H9 (cell line): ENCODE data around the gene AJUBA. TPM values are rescaled to one million over a fixed set of nuclear protein-coding genes. Genes with fewer than 3 reads are reported as not detected.

ENCODE experiments used
- DNase-seq: peaks from one replicate; pipeline ENCODE4 v3.0.0-alpha.2; 2017
- H2AFZ ChIP-seq: one replicate; pipeline ENCODE4 v1.6.1; 2013; ENCODE audit warnings: mild to moderate bottlenecking, low read length, control low read depth, moderate library complexity
- H2AK5ac ChIP-seq: 2 replicates; pipeline ENCODE4 v1.6.1; 2013; ENCODE audit warnings: low read length, control low read depth, mixed read lengths; ENCODE audit not compliant: insufficient read length
- H2BK120ac ChIP-seq: one replicate; pipeline ENCODE4 v1.6.1; 2013; ENCODE audit warnings: low read depth, mild to moderate bottlenecking, low read length, control low read depth, inconsistent platforms; ENCODE audit not compliant: poor library complexity, severe bottlenecking
- H2BK12ac ChIP-seq: 2 replicates; pipeline ENCODE4 v1.6.1; 2013; ENCODE audit warnings: low read length, control low read depth, mixed read lengths, low read depth; ENCODE audit not compliant: insufficient read length
- H2BK15ac ChIP-seq: 2 replicates; pipeline ENCODE4 v1.6.1; 2013; ENCODE audit warnings: low read depth, low read length, control low read depth
- H2BK20ac ChIP-seq: one replicate; pipeline ENCODE4 v1.6.1; 2013; ENCODE audit warnings: low read depth, mild to moderate bottlenecking, low read length, control low read depth, inconsistent platforms; ENCODE audit not compliant: poor library complexity, severe bottlenecking
- H2BK5ac ChIP-seq: 2 replicates; pipeline ENCODE4 v1.6.1; 2013; ENCODE audit warnings: low read length, control low read depth, mixed read lengths; ENCODE audit not compliant: insufficient read length
- H3K14ac ChIP-seq: 2 replicates; pipeline ENCODE4 v1.6.1; 2013; ENCODE audit warnings: low read length, control low read depth; ENCODE audit not compliant: insufficient read depth
- H3K18ac ChIP-seq: 2 replicates; pipeline ENCODE4 v1.6.1; 2013; ENCODE audit warnings: low read depth, mild to moderate bottlenecking, mixed read lengths, low read length, control low read depth; ENCODE audit not compliant: insufficient read length
- H3K23ac ChIP-seq: 2 replicates; pipeline ENCODE4 v1.6.1; 2013; ENCODE audit warnings: low read length, control low read depth, mixed read lengths, low read depth; ENCODE audit not compliant: insufficient read length
- H3K23me2 ChIP-seq: 2 replicates; pipeline ENCODE4 v1.6.1; 2013; ENCODE audit warnings: low read depth, mild to moderate bottlenecking, mixed read lengths, low read length, control low read depth; ENCODE audit not compliant: insufficient read length, poor library complexity, severe bottlenecking
- H3K27ac ChIP-seq: 2 replicates; pipeline ENCODE4 v1.5.1; 2013; ENCODE audit warnings: low read length, control low read depth, mixed read lengths, low read depth; ENCODE audit not compliant: insufficient read length
- H3K27me3 ChIP-seq: 2 replicates; pipeline ENCODE4 v1.6.1; 2013; ENCODE audit warnings: low read length, control low read depth, inconsistent platforms; ENCODE audit not compliant: insufficient read depth
- H3K4ac ChIP-seq: 2 replicates; pipeline ENCODE4 v1.6.1; 2013; ENCODE audit warnings: low read depth, mild to moderate bottlenecking, control low read depth, inconsistent platforms, low read length, moderate library complexity
- H3K4me1 ChIP-seq: 2 replicates; pipeline ENCODE4 v1.6.1; 2013; ENCODE audit warnings: low read length, control low read depth, inconsistent platforms; ENCODE audit not compliant: insufficient read depth
- H3K4me2 ChIP-seq: 2 replicates; pipeline ENCODE4 v1.6.1; 2013; ENCODE audit warnings: low read length, control low read depth, mixed read lengths; ENCODE audit not compliant: insufficient read length, insufficient read depth
- H3K56ac ChIP-seq: 2 replicates; pipeline ENCODE4 v1.6.1; 2013; ENCODE audit warnings: low read depth, mild to moderate bottlenecking, mixed read lengths, low read length, control low read depth; ENCODE audit not compliant: insufficient read length
- H3K79me1 ChIP-seq: 2 replicates; pipeline ENCODE4 v1.6.1; 2013; ENCODE audit warnings: low read depth, mild to moderate bottlenecking, moderate library complexity, low read length, control low read depth, inconsistent platforms; ENCODE audit not compliant: insufficient read depth, poor library complexity, severe bottlenecking
- H3K79me2 ChIP-seq: 2 replicates; pipeline ENCODE4 v1.6.1; 2013; ENCODE audit warnings: low read length, control low read depth, inconsistent platforms; ENCODE audit not compliant: insufficient read depth
- H3K9ac ChIP-seq: 2 replicates; pipeline ENCODE4 v1.6.1; 2013; ENCODE audit warnings: low read length, control low read depth, mixed read lengths; ENCODE audit not compliant: insufficient read length; ENCODE audit errors: extremely low read depth
- H3K9me3 ChIP-seq: one replicate; pipeline ENCODE4 v1.6.1; 2013; ENCODE audit warnings: low read depth, low read length, inconsistent platforms; ENCODE audit not compliant: control insufficient read depth
- H3T11ph ChIP-seq: one replicate; pipeline ENCODE4 v1.6.1; 2013; ENCODE audit warnings: mild to moderate bottlenecking, low read length, control low read depth, inconsistent platforms
- H4K20me1 ChIP-seq: one replicate; pipeline ENCODE4 v1.6.1; 2013; ENCODE audit not compliant: control insufficient read depth, insufficient read length, insufficient read depth
- H4K5ac ChIP-seq: 2 replicates; pipeline ENCODE4 v1.6.1; 2013; ENCODE audit warnings: low read depth, mild to moderate bottlenecking, mixed read lengths, low read length, control low read depth; ENCODE audit not compliant: insufficient read length
- H4K8ac ChIP-seq: replicated peaks from 2 replicates; pipeline ENCODE4 v1.6.1; 2013; ENCODE audit warnings: low read length, control low read depth, mixed read lengths, low read depth; ENCODE audit not compliant: insufficient read length
- H4K91ac ChIP-seq: 2 replicates; pipeline ENCODE4 v1.6.1; 2013; ENCODE audit warnings: low read depth, mild to moderate bottlenecking, moderate library complexity, mixed read lengths, low read length, control low read depth; ENCODE audit not compliant: insufficient read length
- H3K27ac Mint-ChIP-seq, 3 experiments: 2 replicates in 2 of 3; 3 replicates in 1 of 3; pipeline ENCODE4 v1.8.0; 2020 to 2021; ENCODE audit warnings: mixed read lengths in 3 of 3, mild to moderate bottlenecking in 1 of 3, moderate library complexity in 1 of 3
- H3K27me3 Mint-ChIP-seq: 2 replicates; pipeline ENCODE4 v1.8.0; 2021; ENCODE audit warnings: low read depth, mild to moderate bottlenecking, moderate library complexity, mixed read lengths
- H3K36me3 Mint-ChIP-seq, 3 experiments: 2 replicates in 2 of 3; 3 replicates in 1 of 3; pipeline ENCODE4 v1.8.0; 2020 to 2021; ENCODE audit warnings: low read depth in 3 of 3, mixed read lengths in 3 of 3; ENCODE audit not compliant: insufficient read depth in 1 of 3
- H3K4me1 Mint-ChIP-seq, 2 experiments: 2 replicates each; pipeline ENCODE4 v1.8.0; 2020; ENCODE audit warnings: mixed read lengths in 2 of 2
- H3K4me3 Mint-ChIP-seq, 2 experiments: 2 replicates in 1 of 2; 3 replicates in 1 of 2; pipeline ENCODE4 v1.8.0; 2020 to 2021; ENCODE audit warnings: mild to moderate bottlenecking in 2 of 2, mixed read lengths in 2 of 2, moderate library complexity in 1 of 2
- H3K9me3 Mint-ChIP-seq, 2 experiments: 2 replicates in 1 of 2; 3 replicates in 1 of 2; pipeline ENCODE4 v1.8.0; 2020; ENCODE audit warnings: mild to moderate bottlenecking in 2 of 2, mixed read lengths in 2 of 2, moderate library complexity in 1 of 2
- WGBS: extraction: QIAGEN DNeasy Blood & Tissue Kit; methylation state at CpG from one replicate; pipeline ENCODE4 v1.1.7; 2013; ENCODE audit warnings: missing lambda C conversion rate, low lambda C conversion rate, mixed read lengths; ENCODE audit not compliant: insufficient read length; ENCODE audit errors: extremely low coverage; 5-methylcytosine and 5-hydroxymethylcytosine counted together
- total RNA-seq: library from RNA; stranded (reverse); gene quantifications from 2 replicates; pipeline ENCODE4 v1.2.1, GENCODE V29; 2021
- TF ChIP-seq, protein P1 (sequence below): fragments of 200-600 bp; sonication (generic); conservative IDR thresholded peaks from 3 replicates; pipeline ENCODE4 v1.8.0; 2021; ENCODE audit warnings: antibody characterized with exemption, mild to moderate bottlenecking

Gene AJUBA
- total RNA-seq, 1 experiment from 2014 or later = 44.9 TPM

GRCh38 chr14:23009939-23010726 lies 27.8 kb upstream of the AJUBA start, which contains the start of gene C14orf93:
TSS of gene C14orf93 (minus strand) at chr14:23010143. CDS start at chr14:22999023, 11,120 bp downstream.
- Histone ChIP-seq H2AFZ (peak within 1 kb of the TSS; percentile 71), H2BK15ac (no peak within 1 kb of the TSS), H3K9ac (peak within 1 kb of the TSS; percentile 25), H3K4me1 (peaks cover 5% of the 10 kb centered on the region; the same call in 1 of the 2 replicates), H4K8ac (no peak within 1 kb of the TSS), H4K20me1 (no peaks in the 10 kb centered on the region), H2BK20ac (no peak within 1 kb of the TSS), H2AK5ac (no peak within 1 kb of the TSS), H3K79me2 (no peaks in the 10 kb centered on the region), H3K4me2 (peak within 1 kb of the TSS; percentile 45), H3K27ac (no peak within 1 kb of the TSS), H3K23me2 (no peaks in the 10 kb centered on the region), H4K5ac (no peak within 1 kb of the TSS), H3K4ac (no peak within 1 kb of the TSS), H3K56ac (no peak within 1 kb of the TSS), H2BK120ac (no peak within 1 kb of the TSS), H3K79me1 (no peaks in the 10 kb centered on the region), H2BK12ac (no peak within 1 kb of the TSS), H3K9me3 (no peaks in the 10 kb centered on the region), H3K23ac (no peak within 1 kb of the TSS), H4K91ac (no peak within 1 kb of the TSS), H3K27me3 (no peaks in the 10 kb centered on the region), H3K14ac (no peak within 1 kb of the TSS), H2BK5ac (no peak within 1 kb of the TSS), H3K18ac (peak within 1 kb of the TSS; percentile 33), H3T11ph (no peak within 1 kb of the TSS)
- Mint-ChIP-seq H3K4me1 (peaks cover 17 to 34% of the 10 kb centered on the region in 2 experiments), H3K4me3 (peak within 1 kb of the TSS; percentile 63 to 76), H3K36me3 (peaks cover 0 to 9% (median 4%) of the 10 kb centered on the region in 3 experiments; a peak in 3 of 7 replicates), H3K27ac (peak within 1 kb of the TSS; percentile 72 to 89 (median 82); a peak in 6 of 7 replicates), H3K27me3 (no peaks in the 10 kb centered on the region), H3K9me3 (peaks cover 0 to 6% of the 10 kb centered on the region in 2 experiments; a peak in 3 of 5 replicates)
- TF ChIP-seq, protein P1, sequence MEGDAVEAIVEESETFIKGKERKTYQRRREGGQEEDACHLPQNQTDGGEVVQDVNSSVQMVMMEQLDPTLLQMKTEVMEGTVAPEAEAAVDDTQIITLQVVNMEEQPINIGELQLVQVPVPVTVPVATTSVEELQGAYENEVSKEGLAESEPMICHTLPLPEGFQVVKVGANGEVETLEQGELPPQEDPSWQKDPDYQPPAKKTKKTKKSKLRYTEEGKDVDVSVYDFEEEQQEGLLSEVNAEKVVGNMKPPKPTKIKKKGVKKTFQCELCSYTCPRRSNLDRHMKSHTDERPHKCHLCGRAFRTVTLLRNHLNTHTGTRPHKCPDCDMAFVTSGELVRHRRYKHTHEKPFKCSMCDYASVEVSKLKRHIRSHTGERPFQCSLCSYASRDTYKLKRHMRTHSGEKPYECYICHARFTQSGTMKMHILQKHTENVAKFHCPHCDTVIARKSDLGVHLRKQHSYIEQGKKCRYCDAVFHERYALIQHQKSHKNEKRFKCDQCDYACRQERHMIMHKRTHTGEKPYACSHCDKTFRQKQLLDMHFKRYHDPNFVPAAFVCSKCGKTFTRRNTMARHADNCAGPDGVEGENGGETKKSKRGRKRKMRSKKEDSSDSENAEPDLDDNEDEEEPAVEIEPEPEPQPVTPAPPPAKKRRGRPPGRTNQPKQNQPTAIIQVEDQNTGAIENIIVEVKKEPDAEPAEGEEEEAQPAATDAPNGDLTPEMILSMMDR = no peak
- no CpG with 5 or more reads among the region's 40 CpGs for WGBS
- DNase-seq = peak; percentile 73
